ENCODE data around the gene LOXL4. TPM values are rescaled to one million over a fixed set of nuclear protein-coding genes. Genes with fewer than 3 reads are reported as not detected.

Gene LOXL4
- total and polyA plus RNA-seq, 2 experiments from 2014 or later: 32.7 to 34.4 TPM

- H3K9me3 ChIP-seq (ENCODE audit: low read depth): no peaks in the 10 kb centered on the region
- no peak for DNase-seq (ENCODE audit: low spot score)
- no peaks in the 10 kb centered on the region for H3K36me3 ChIP-seq (replicated peaks; ENCODE audit: insufficient read depth, low read depth)
- H4K20me1 ChIP-seq (ENCODE audit: insufficient read depth, poor library complexity, severe bottlenecking): no peaks in the 10 kb centered on the region
- H3K9me2 ChIP-seq (replicated peaks; ENCODE audit: insufficient read depth): no peaks in the 10 kb centered on the region
- H3K27ac ChIP-seq: no peak overlapping the region
- no peak overlapping the region for H2AFZ ChIP-seq
- TF ChIP-seq EZH2phosphoT487 (IDR thresholded peaks at IDR 0.05; ENCODE audit: low read depth, severe bottlenecking, unreplicated experiment) (no peak), EZH2 (IDR thresholded peaks at IDR 0.05; ENCODE audit: borderline replicate concordance) (no peak), CTCF (IDR thresholded peaks at IDR 0.05; ENCODE audit: poor library complexity) (no peak)
- H3K4me3 ChIP-seq: no peak overlapping the region
- H3K79me2 ChIP-seq: no peaks in the 10 kb centered on the region
- H3K4me2 ChIP-seq: no peak overlapping the region
- 64% methylated on average over 13 of the region's 14 CpGs for WGBS (ENCODE audit: low lambda C conversion rate, missing lambda C conversion rate)
- H3K4me1 ChIP-seq (ENCODE audit: insufficient read depth): peaks cover 15% of the 10 kb centered on the region
- no peaks in the 10 kb centered on the region for H3K27me3 ChIP-seq
Observed at GRCh38 chr10:98259606-98260315, 8.2 kb downstream of the LOXL4 start.

GRCh38 chr10:98258683-98259454 is 9.1 kb downstream of the LOXL4 start:
- no peaks in the 10 kb centered on the region for H3K9me3 ChIP-seq (ENCODE audit: low read depth)
- H3K4me3 ChIP-seq: no peak overlapping the region
- H3K36me3 ChIP-seq (replicated peaks; ENCODE audit: insufficient read depth, low read depth): no peaks in the 10 kb centered on the region
- H3K27me3 ChIP-seq: no peaks in the 10 kb centered on the region
- no peak for DNase-seq (ENCODE audit: low spot score)
- H2AFZ ChIP-seq: no peak overlapping the region
- H3K4me2 ChIP-seq: no peak overlapping the region
- H3K9me2 ChIP-seq (replicated peaks; ENCODE audit: insufficient read depth): no peaks in the 10 kb centered on the region
- 83% methylated on average over 13 of the region's 13 CpGs for WGBS (ENCODE audit: low lambda C conversion rate, missing lambda C conversion rate)
- peaks cover 15% of the 10 kb centered on the region for H3K4me1 ChIP-seq (ENCODE audit: insufficient read depth)
- no peak overlapping the region for H3K27ac ChIP-seq
- TF ChIP-seq CTCF (IDR thresholded peaks at IDR 0.05; ENCODE audit: poor library complexity) (no peak), EZH2phosphoT487 (IDR thresholded peaks at IDR 0.05; ENCODE audit: low read depth, severe bottlenecking, unreplicated experiment) (no peak), EZH2 (IDR thresholded peaks at IDR 0.05; ENCODE audit: borderline replicate concordance) (no peak)
- no peaks in the 10 kb centered on the region for H3K79me2 ChIP-seq
- H4K20me1 ChIP-seq (ENCODE audit: insufficient read depth, poor library complexity, severe bottlenecking): no peaks in the 10 kb centered on the region

- Histone ChIP-seq H3K79me2 (no peaks in the 10 kb centered on the region), H3K36me3 (replicated peaks; ENCODE audit: insufficient read depth, low read depth) (no peaks in the 10 kb centered on the region), H4K20me1 (ENCODE audit: insufficient read depth, poor library complexity, severe bottlenecking) (no peaks in the 10 kb centered on the region), H3K9me3 (ENCODE audit: low read depth) (no peaks in the 10 kb centered on the region), H3K9me2 (replicated peaks; ENCODE audit: insufficient read depth) (no peaks in the 10 kb centered on the region), H3K4me2 (no peak overlapping the region), H3K27ac (no peak overlapping the region), H3K4me3 (no peak overlapping the region), H2AFZ (no peak overlapping the region), H3K4me1 (ENCODE audit: insufficient read depth) (peaks cover 15% of the 10 kb centered on the region), H3K27me3 (no peaks in the 10 kb centered on the region)
- WGBS (ENCODE audit: low lambda C conversion rate, missing lambda C conversion rate): 94% methylated on average over 16 of the region's 16 CpGs
- DNase-seq (ENCODE audit: low spot score): no peak
- TF ChIP-seq CTCF (IDR thresholded peaks at IDR 0.05; ENCODE audit: poor library complexity) (no peak), EZH2phosphoT487 (IDR thresholded peaks at IDR 0.05; ENCODE audit: low read depth, severe bottlenecking, unreplicated experiment) (no peak), EZH2 (IDR thresholded peaks at IDR 0.05; ENCODE audit: borderline replicate concordance) (no peak)
Observed at GRCh38 chr10:98257961-98258360, 10.0 kb downstream of the LOXL4 start.

Measured in hepatocyte (in vitro differentiated cells).